ENCODE data around the gene P3H1.

DNA sequence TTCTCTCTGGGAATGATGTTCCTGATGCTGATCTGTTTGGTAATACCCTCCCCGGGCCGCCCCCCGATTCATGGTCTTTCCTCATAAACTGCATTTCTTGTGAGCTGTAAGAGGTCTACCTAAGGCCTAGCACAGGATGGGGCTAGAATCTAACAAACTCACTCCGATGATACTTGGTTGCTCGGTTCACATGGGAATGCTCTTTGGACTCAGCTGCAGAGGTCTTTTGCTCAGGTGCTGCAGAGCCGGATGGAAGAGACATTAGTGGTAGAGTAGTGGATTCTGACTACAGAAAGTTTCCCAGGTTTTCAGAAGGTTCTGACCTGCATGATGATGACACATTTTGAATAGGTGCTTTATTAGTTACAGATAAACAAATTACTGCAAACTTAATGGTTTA, 9.7 kb upstream of the P3H1 start:
- TF ChIP-seq POLR2A (IDR thresholded peaks at IDR 0.05): no peak
- TF ChIP-seq, protein P1, sequence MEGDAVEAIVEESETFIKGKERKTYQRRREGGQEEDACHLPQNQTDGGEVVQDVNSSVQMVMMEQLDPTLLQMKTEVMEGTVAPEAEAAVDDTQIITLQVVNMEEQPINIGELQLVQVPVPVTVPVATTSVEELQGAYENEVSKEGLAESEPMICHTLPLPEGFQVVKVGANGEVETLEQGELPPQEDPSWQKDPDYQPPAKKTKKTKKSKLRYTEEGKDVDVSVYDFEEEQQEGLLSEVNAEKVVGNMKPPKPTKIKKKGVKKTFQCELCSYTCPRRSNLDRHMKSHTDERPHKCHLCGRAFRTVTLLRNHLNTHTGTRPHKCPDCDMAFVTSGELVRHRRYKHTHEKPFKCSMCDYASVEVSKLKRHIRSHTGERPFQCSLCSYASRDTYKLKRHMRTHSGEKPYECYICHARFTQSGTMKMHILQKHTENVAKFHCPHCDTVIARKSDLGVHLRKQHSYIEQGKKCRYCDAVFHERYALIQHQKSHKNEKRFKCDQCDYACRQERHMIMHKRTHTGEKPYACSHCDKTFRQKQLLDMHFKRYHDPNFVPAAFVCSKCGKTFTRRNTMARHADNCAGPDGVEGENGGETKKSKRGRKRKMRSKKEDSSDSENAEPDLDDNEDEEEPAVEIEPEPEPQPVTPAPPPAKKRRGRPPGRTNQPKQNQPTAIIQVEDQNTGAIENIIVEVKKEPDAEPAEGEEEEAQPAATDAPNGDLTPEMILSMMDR (IDR thresholded peaks at IDR 0.05): no peak

All from prostate gland (tissue), 2 donors.